ENCODE data around the gene AFMID. TPM values are rescaled to one million over a fixed set of nuclear protein-coding genes. Genes with fewer than 3 reads are reported as not detected.
"Not testable (repeated sequence)": the region's sequence is repeated elsewhere in the genome, so short reads cannot be mapped to it uniquely, and the experiment has no call there.

Gene AFMID
- polyA plus RNA-seq, 1 donor from 2014 or later, result 21.3 TPM

DNA sequence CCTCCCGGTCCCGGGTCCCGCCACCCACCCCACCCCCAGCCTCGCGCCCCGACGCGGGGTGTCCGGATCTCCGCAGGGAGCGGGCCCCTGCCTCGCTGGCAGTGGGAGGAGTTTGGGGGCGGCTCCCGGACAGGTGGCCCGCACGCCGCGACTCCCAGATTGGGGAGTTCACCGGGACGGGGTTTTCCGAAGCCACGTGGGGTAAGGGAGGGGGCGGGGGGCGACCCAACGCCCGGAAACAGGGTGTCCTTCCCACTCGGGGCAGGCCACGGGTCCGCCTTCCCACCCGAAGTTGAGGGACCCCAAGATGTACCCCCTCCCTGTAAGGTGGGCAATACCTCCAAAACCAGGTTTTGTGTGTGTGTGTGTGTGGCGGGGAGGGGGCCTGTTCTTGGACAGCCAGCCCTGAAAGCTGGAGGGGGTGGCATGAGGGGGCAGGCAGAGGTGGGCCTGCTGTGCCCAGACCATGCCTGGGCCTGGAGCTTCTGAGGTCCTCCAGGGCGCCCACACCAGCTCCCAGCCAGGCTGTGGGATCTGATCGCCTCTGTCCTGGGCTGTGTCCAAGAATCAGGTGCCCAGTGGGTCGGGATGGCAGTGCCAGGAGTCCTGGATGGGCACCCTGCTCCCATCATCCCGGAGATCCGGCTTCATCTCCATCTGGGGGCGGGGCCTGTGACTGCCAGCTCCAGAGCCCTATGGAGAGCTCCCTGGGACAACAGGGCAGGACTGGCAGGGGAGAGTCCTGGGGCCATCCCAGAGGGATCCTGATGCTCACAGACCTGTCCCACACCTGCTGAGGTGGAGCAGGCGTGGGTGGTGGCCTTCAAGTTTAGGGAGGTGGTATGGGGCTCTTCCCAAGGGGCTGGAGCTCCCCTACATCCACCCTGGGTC lies 18.0 kb upstream of the AFMID start:
- Mint-ChIP-seq H3K9me3 (no peaks in the 10 kb centered on the region), H3K36me3 (no peaks in the 10 kb centered on the region), H3K27ac (peak overlapping the region; percentile 80 to 98 (median 80)), H3K4me1 (peaks cover 26 to 38% (median 34%) of the 10 kb centered on the region in 3 donors), H3K4me3 (peak overlapping the region; percentile 77 to 90 (median 86)), H3K27me3 (peaks cover 1% of the 10 kb centered on the region)

DNA sequence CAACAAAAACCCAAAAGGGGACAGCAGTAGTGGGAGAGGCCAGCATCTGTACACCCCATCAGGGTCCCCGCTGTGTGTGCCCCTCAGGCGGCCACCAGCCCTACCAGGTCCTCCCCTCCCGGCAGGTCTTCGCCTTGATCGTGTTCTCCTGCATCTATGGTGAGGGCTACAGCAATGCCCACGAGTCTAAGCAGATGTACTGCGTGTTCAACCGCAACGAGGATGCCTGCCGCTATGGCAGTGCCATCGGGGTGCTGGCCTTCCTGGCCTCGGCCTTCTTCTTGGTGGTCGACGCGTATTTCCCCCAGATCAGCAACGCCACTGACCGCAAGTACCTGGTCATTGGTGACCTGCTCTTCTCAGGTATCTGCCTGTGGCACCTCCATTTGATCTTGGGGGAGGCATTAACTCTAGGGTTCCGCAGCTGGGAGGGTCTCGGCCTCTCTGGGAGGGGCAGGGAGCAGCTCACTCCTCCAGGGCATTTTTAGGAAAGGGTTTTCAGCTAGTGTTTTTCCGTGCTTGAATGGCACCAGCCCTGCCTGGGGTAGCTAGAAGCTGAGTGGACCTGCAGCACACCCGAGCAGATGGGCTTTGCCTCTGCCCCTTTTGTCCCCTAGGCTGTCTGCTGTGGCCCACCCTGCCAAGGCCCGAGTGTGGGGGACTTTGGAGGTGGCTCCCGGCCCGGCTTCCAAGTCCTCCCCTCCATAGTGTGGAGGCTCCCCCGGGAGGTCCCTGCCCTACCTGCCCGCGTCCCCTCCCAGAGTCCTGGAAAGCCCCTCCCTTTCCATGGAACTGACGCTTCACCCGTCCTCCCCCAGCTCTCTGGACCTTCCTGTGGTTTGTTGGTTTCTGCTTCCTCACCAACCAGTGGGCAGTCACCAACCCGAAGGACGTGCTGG lies 16.2 kb upstream of the AFMID start:
- Mint-ChIP-seq H3K27me3 (peaks cover 1% of the 10 kb centered on the region), H3K36me3 (no peaks in the 10 kb centered on the region), H3K4me3 (peak overlapping the region; percentile 77 to 91 (median 86)), H3K4me1 (peaks cover 35 to 54% (median 47%) of the 10 kb centered on the region in 3 donors), H3K27ac (peak overlapping the region in 2 of 3 donors; percentile 80 to 98), H3K9me3 (no peaks in the 10 kb centered on the region)

DNA sequence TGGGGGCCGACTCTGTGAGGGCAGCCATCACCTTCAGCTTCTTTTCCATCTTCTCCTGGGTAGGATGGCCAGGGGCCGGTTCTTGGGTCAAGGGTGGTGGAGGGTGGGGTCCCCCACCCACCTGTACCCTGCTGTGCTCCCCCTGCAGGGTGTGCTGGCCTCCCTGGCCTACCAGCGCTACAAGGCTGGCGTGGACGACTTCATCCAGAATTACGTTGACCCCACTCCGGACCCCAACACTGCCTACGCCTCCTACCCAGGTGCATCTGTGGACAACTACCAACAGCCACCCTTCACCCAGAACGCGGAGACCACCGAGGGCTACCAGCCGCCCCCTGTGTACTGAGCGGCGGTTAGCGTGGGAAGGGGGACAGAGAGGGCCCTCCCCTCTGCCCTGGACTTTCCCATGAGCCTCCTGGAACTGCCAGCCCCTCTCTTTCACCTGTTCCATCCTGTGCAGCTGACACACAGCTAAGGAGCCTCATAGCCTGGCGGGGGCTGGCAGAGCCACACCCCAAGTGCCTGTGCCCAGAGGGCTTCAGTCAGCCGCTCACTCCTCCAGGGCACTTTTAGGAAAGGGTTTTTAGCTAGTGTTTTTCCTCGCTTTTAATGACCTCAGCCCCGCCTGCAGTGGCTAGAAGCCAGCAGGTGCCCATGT lies 15.4 kb upstream of the AFMID start:
- H3K27me3 Mint-ChIP-seq, H3K9me3 Mint-ChIP-seq, H3K36me3 Mint-ChIP-seq: not testable (repeated sequence)
- peak overlapping the region; percentile 98 to 99 (median 98) for H3K27ac Mint-ChIP-seq
- H3K4me1 Mint-ChIP-seq, result peaks cover 43 to 61% (median 55%) of the 10 kb centered on the region in 3 donors
- H3K4me3 Mint-ChIP-seq, result peak overlapping the region; percentile 77 to 97 (median 83)

DNA sequence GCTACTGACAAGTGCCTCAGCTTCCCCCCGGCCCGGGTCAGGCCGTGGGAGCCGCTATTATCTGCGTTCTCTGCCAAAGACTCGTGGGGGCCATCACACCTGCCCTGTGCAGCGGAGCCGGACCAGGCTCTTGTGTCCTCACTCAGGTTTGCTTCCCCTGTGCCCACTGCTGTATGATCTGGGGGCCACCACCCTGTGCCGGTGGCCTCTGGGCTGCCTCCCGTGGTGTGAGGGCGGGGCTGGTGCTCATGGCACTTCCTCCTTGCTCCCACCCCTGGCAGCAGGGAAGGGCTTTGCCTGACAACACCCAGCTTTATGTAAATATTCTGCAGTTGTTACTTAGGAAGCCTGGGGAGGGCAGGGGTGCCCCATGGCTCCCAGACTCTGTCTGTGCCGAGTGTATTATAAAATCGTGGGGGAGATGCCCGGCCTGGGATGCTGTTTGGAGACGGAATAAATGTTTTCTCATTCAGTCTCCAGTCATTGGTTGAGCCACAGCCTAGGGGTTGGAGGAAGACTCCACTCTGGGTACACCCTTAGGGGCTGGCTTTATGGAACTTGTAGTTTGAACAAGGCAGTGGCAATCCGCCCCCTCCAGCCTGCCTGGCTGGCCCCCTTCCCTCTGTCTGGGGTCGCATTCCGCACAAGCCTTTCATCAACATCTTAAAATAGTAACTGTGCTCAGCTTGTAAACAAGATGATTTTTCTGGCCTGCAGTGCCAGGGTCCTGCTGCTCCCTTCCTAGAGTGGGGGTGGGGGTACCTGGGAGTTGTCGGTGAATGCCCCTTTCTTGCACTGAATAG lies 14.7 kb upstream of the AFMID start:
- peak overlapping the region; percentile 98 to 99 (median 98) for H3K27ac Mint-ChIP-seq
- H3K4me1 Mint-ChIP-seq, result peaks cover 43 to 68% (median 56%) of the 10 kb centered on the region in 3 donors
- no peaks in the 10 kb centered on the region for H3K36me3 Mint-ChIP-seq
- no peaks in the 10 kb centered on the region for H3K9me3 Mint-ChIP-seq
- H3K4me3 Mint-ChIP-seq, result peak overlapping the region; percentile 77 to 97 (median 83)
- peaks cover 1% of the 10 kb centered on the region for H3K27me3 Mint-ChIP-seq

DNA sequence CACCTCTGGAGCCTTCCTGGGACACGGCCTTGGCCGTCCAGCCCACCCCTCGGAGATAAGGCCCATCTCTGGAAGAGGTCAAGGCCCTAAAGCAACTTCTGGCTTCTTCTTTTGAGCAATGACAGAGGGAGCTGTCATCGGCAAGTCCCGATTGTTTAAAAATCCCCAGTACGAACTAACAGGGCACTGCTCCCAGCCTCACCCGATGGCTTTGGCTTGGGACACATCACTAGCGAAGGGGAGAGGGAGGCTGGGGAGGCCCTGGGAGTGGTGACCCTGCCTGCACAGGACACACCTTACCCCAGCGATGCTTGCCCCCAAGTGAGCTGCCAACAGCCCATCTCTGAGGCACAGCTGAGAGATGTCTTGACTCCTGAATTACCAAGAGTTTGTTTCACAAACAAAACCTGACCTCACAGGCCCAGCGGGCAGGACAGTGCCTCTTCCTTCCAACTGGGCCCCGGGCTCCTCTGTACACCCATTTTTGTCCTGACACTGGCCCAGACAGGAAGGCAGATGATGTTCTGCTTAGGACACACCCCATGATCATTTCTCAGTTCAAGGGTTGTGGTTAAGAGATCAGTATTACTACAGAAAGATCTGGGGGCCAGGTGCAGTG lies 14.0 kb upstream of the AFMID start:
- Mint-ChIP-seq H3K27me3 (peaks cover 1% of the 10 kb centered on the region), H3K36me3 (no peaks in the 10 kb centered on the region), H3K4me3 (peak overlapping the region; percentile 77 to 97 (median 83)), H3K27ac (peak overlapping the region; percentile 98 to 99 (median 98)), H3K4me1 (peaks cover 43 to 68% (median 56%) of the 10 kb centered on the region in 3 donors), H3K9me3 (no peaks in the 10 kb centered on the region)

DNA sequence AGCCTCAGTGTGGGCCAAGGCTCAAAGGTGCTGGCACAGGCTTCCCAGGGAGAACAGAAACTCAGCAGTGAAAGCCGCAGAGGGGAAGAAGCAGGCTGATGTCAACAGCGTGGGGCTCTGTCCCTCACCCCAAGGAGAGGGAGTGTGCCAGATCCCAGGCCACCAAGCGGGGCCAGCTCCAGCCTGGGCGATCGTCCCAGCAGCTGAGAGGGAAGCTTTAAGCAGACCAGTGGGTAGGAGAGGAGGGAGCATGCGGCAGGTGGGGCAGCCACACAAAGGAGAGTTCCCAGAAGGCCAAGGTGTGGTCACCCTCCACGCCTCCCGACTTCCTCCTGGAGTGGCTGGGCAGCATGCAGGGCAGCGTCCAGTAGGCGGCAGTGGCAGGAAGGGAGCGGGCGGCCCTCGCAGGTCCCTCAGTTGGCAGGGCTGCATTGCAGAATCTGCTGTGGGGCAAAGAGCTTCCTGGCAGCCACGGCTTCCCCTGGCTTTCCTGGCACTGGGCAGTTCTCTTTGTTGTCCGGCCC lies 12.8 kb upstream of the AFMID start:
- no peaks in the 10 kb centered on the region for H3K36me3 Mint-ChIP-seq
- H3K4me3 Mint-ChIP-seq, result peak overlapping the region; percentile 77 to 97 (median 83)
- peaks cover 43 to 68% (median 56%) of the 10 kb centered on the region in 3 donors for H3K4me1 Mint-ChIP-seq
- no peaks in the 10 kb centered on the region for H3K9me3 Mint-ChIP-seq
- H3K27me3 Mint-ChIP-seq, result peaks cover 1% of the 10 kb centered on the region
- H3K27ac Mint-ChIP-seq, result peak overlapping the region; percentile 98 to 99 (median 98)

DNA sequence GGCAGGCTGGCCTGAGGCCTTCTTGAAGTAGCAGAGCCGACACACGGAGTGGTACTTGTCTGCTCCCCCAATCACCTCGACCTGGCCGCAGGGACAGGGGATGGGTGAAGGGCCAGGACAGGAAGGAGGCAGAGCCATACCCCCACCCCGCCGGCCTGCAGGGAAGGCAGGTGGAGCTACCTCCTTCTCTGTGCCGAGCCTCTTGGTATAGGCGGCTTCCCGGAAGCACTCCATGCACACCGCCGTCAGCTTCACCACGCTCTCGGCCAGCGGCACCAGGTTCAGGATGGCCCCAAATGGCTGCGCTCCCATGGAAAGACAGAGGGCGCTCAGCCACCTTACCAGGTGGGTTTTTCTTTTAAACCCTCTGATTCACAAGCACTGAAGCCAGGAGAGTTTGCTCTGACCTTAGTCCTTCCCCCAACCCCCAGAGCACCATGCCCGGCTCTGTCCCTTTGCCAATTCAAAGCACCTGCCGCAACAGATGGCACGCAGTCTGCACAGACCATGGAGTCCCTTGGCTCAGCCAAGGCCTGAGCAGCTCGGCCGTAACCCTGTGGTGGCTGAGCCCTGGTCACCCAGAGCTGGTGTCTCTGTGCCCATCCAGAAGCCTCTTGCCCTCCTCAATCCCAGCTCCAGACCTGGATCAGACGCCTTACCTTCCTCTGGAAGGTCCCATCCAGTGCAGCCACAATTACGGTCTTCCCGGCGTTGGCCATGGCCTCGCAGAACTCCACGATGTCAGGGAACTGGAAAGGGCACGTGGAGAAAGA lies 12.1 kb upstream of the AFMID start:
- H3K27me3 Mint-ChIP-seq, result peaks cover 1% of the 10 kb centered on the region
- H3K27ac Mint-ChIP-seq, result peak overlapping the region; percentile 98 to 99 (median 98)
- H3K9me3 Mint-ChIP-seq, result no peaks in the 10 kb centered on the region
- H3K4me3 Mint-ChIP-seq, result peak overlapping the region; percentile 68 to 97 (median 78)
- H3K36me3 Mint-ChIP-seq, result no peaks in the 10 kb centered on the region
- peaks cover 45 to 66% (median 58%) of the 10 kb centered on the region in 3 donors for H3K4me1 Mint-ChIP-seq

DNA sequence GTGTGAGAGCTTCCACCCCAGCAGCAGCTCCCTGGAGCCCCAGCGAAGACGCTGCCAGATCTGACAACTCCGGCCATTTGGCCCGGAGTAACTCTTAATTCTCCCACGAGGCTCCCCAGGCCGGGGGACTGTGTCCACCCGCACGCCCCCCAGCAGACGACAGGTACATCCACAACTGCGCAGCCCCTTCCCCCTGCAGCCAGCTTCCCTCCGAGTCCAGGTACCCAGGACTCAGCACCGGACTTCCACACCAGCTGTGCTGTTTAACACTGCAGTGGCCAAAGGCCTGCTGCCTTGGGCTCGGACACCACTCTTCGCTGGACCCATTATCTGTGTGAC lies 11.6 kb upstream of the AFMID start:
- Mint-ChIP-seq H3K27ac (peak overlapping the region in 2 of 3 donors; percentile 98 to 99), H3K4me1 (peaks cover 50 to 69% (median 58%) of the 10 kb centered on the region in 3 donors), H3K27me3 (peaks cover 1% of the 10 kb centered on the region), H3K36me3 (no peaks in the 10 kb centered on the region), H3K9me3 (no peaks in the 10 kb centered on the region), H3K4me3 (peak overlapping the region in 3 of 4 donors; percentile 32 to 84 (median 77))

DNA sequence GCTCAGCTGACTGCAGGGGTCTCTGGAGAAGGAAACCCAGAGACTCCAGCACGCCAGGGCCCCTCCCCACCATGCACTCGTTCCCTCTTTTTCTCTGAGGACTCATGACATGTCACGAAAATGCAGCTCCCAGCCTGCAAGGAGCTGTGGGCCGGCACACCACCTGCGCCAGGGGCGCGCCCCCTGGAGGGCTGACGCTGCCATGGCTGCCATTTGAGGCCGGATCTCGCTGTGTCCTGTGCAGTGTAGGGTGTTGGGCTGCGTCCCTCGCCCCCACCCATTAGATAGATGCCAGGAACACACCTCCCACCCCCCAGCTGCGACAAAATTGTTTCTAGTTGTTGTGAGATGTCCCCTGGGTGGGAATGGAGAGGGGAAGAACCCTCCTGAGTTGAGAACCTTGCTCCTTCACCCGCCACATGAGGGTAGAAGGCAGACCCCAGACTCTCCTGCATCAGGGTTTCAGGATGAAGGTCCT lies 10.6 kb upstream of the AFMID start:
- Mint-ChIP-seq H3K27ac (peak overlapping the region; percentile 73 to 98 (median 87)), H3K4me1 (peaks cover 48 to 64% (median 57%) of the 10 kb centered on the region in 3 donors)

DNA sequence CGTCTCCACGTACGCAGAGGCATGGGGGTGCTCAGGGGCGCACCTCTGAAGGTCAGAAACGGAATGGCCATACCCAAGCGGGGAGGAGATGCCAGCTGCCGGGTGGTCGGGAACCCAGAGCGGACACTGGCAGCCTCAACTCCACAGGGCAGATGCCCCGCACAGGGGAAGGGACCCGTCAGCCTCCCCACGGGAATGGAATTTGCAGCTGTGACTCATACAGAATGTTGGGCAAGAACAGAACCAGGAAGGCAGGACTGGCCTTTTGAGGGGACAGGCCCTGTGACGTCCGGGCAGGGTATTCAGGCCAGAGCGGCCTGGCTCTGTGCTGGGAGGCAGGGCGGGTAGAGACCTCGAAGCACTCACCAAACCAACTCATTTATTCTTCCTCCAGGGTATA lies 7.8 kb upstream of the AFMID start:
- no peak overlapping the region for H3K27ac Mint-ChIP-seq
- peak overlapping the region in 1 of 4 donors; percentile 58 for H3K4me3 Mint-ChIP-seq
- H3K4me1 Mint-ChIP-seq, result peaks cover 26 to 37% (median 37%) of the 10 kb centered on the region in 3 donors
- H3K9me3 Mint-ChIP-seq, result no peaks in the 10 kb centered on the region
- H3K27me3 Mint-ChIP-seq, result no peaks in the 10 kb centered on the region
- no peaks in the 10 kb centered on the region for H3K36me3 Mint-ChIP-seq

More for the DNA sequence above, 10.6 kb upstream of the AFMID start:
- Mint-ChIP-seq H3K4me3 (peak overlapping the region; percentile 21 to 84 (median 57)), H3K9me3 (no peaks in the 10 kb centered on the region), H3K27me3 (peaks cover 1% of the 10 kb centered on the region), H3K36me3 (no peaks in the 10 kb centered on the region)

DNA sequence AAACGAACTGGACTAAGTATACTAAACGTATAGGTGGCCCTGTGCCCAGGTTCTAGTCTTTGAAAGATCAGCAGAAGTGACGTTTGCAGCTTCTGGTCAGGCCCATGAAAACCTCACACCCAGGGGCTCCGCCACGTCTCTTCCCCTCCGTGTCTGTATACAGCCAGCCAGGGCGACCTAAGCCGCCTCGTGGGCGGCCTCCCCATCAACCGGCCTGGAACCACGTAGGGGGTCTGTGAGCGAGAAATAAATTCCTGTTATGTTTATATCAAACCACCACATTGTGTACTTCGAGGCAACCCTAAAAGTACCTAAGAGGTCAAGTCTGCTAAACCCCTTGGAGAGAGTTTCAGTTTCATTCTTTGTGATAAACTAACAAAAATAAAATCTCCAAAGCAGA lies 7.1 kb upstream of the AFMID start:
- H3K27me3 Mint-ChIP-seq, result no peaks in the 10 kb centered on the region
- no peaks in the 10 kb centered on the region for H3K36me3 Mint-ChIP-seq
- no peaks in the 10 kb centered on the region for H3K9me3 Mint-ChIP-seq
- peak overlapping the region; percentile 8 to 86 (median 62) for H3K4me3 Mint-ChIP-seq
- H3K27ac Mint-ChIP-seq, result peak overlapping the region in 2 of 3 donors; percentile 65 to 75
- H3K4me1 Mint-ChIP-seq, result peaks cover 26 to 37% (median 33%) of the 10 kb centered on the region in 3 donors

DNA sequence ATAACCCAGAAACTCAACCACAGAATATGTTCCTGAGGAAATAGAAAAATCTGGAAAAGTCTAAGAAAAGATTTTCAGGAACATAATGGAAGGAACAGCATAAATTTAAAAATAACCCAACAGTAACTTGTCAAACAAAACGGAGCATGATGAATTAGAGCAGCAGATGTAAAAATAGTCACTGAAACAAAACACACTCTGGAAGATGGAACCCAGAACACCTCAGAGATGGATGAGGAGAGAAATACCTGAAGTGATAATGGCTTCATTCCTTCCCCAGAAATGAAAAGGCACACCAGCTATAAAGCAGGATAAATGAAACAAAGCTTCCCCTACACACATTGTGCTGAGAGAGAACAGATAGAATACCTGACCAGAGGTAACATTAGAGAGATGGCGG lies 6.7 kb upstream of the AFMID start:
- Mint-ChIP-seq H3K4me3 (peak overlapping the region; percentile 8 to 86 (median 62)), H3K9me3 (no peaks in the 10 kb centered on the region)

More for the DNA sequence above, 6.7 kb upstream of the AFMID start:
- Mint-ChIP-seq H3K27ac (peak overlapping the region in 2 of 3 donors; percentile 65 to 75), H3K4me1 (peaks cover 26 to 36% (median 29%) of the 10 kb centered on the region in 3 donors), H3K36me3 (no peaks in the 10 kb centered on the region), H3K27me3 (no peaks in the 10 kb centered on the region)
